ENCODE results near the gene GNE.
"Not testable (repeated sequence)": the region's sequence is repeated elsewhere in the genome, so short reads cannot be mapped to it uniquely, and the experiment has no call there.

Gene GNE

DNA sequence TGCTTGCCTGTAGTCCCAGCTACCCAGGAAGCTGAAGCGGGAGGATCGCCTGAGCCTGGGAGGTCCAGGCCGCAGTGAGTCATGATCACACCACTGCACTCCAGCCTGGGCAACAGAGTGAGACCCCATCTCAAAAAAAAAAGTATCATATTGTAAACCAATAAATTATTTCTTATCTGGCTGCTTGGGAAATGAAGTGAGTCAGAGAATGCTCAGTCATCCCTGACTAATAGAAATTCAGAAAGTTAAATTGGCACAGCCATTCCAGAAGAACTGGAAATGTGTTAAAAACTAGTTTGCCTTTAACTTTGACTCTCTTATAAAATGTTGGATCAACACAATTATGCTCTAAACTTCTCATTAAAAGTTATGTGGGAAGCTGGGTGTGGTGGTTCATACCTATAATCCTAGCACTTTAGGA lies 9.8 kb upstream of the GNE start:
- DNase-seq (ENCODE audit: extremely low read depth in 1 of 2, low read depth in 1 of 2), result no peak

DNA sequence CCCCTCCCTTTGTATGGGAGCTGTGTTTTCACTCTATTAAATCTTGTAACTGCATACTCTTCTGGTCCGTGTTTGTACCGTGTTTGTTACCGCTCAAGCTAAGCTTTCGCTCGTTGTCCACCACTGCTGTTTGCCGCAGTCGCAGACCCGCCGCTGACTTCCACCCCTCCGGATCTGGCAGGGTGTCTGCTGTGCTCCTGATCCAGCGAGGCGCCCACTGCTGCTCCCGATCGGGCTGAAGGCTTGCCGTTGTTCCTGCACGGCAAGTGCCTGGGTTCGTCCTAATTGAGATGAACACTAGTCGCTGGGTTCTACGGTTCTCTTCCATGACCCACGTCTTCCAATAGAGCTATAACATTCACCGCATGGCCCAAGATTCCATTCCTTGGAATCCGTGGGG lies 6.6 kb upstream of the GNE start:
- DNase-seq (ENCODE audit: extremely low read depth in 1 of 2, low read depth in 1 of 2), result no peak

DNA sequence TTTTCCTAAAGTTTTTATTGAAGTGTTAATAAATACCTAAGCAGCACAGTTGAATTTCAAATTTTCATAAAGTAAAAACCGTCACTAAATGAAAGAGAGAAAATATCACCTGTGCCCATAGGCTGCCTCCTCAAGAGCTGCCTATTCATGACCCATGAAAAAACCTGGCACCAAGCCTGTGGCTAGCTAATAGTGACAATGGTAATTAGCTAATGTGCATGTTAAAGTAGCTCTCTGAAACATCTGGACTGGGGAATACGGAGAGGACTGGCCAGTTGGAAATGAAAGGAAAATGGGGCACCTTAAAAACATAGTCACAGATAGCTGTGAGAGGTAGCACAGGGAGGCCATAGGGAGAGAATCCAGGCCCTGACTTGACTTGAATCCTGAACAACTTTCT lies 5.4 kb upstream of the GNE start:
- DNase-seq (ENCODE audit: extremely low read depth in 1 of 2, low read depth in 1 of 2), result no peak

DNA sequence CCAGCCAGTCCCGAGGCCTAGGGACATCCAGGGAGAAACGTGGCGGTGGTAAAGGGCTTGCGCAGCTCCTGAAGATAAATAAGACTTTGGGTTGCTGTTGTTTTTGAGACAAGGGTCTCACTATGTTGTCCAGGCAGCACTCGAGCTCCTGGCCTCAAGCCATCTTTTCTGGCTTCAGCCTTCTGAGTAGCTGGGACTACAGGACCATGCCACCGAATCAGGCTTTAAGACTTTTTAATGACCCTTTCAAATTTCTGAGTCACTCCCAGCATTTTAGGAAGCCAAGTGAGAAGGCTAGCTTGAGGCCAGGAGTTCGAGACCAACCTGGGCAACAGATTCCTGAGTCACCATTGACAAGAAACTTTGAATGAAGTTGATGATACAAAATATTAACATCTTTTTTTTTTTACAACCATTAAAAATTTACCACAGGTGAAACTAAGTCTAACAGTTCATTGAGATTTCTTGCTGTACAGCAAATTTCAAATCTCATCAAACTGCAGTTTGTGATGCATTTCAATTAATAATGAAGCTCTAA lies 817 bp upstream of the GNE start:
- no peak for DNase-seq (ENCODE audit: extremely low read depth in 1 of 2, low read depth in 1 of 2)

DNA sequence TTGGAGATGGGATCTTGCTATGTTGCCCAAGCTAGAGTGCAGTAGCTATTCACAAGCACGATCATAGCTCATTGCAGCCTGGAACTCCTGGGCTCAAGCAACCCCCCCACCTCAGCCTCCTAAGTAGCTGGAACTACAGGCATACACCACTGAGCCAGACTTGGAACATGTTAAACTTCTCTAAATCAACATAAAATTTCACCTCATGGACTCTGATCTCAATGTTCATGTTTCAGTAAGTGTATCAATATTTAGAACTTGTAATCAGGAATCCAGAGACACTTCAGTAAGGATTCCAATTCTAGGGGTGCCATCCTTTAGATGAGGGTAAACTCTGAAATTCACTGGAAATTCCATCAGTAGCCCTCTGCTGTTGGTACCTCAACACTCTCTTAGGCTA lies 6.8 kb downstream of the GNE start:
- DNase-seq (ENCODE audit: extremely low read depth in 1 of 2, low read depth in 1 of 2), result no peak

DNA sequence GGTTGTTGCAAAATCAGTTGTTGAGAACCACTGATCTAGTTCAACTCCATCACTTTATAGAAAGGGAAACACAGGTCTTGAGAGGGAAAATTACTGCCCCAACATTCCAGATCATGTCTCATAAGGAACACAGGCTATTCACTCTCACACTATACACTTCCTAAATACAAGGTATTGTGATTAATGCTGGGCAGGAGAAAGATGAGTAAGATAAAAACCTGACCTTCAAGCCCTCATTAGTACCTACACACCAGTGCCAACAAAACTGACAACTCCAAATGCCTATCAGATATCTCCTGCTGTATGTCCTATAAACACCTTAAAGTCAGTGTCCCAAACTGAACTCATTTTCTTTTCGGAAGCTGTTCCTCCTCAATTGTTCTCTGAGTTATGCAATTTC lies 8.2 kb downstream of the GNE start:
- DNase-seq (ENCODE audit: extremely low read depth in 1 of 2, low read depth in 1 of 2), result no peak

DNA sequence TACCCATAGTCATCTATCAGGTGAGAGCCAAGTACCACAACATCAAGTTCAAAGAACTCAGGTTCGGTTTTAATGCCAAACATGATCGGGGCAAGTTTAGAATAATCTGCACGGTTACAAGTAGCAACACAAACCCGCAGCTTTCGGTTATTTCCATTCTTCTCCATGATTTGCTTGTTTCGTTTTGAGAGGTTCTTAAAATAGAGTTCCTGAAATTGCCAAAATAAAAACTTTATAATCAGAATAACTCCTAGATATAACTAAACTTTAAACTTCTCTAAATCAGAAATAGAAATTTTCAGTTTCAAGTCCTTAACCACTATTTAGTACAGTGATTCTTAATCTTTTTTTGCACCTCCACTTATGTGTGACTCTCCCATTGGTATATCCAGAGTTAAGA lies 9.1 kb downstream of the GNE start:
- no peak for DNase-seq (ENCODE audit: extremely low read depth in 1 of 2, low read depth in 1 of 2)

DNA sequence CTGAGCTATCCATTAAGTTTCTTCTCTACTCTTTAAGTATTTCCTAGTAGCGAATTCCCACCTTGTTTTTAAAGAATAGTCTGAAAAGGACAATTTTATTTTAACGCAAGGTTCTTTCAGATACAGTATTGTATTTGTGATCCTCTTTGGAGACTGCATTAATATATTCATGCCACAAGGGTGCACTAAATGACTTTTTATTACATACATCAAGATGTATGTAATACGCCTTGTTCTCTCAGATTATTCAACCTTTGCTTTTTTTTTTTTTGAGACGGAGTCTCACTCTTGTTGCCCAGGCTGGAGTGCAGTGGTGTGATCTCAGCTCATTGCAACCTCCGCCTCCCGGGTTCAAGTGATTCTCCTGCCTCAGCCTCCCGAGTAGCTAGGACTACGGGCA lies 10.2 kb downstream of the GNE start:
- not testable (repeated sequence) for DNase-seq (ENCODE audit: extremely low read depth in 1 of 2, low read depth in 1 of 2)

DNA sequence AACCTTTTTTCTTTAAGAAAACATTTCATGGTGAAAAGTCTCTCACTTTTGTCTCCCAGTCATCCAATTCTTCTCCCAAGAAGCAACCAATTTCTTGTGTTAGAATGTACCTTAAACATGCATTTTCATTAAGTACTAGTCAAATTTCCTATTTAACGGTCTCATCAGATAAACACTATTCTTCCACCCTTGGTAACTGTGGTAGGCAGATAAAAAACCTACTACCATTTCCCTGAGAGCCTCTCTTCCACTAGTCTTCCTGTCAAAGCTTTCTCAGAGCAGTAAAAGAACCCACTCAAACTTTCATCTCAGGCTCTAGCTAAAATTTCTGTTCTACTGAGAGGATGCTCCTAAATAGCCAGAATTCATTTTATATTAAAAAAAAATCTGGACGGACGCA lies 10.9 kb downstream of the GNE start:
- no peak for DNase-seq (ENCODE audit: extremely low read depth in 1 of 2, low read depth in 1 of 2)

DNA sequence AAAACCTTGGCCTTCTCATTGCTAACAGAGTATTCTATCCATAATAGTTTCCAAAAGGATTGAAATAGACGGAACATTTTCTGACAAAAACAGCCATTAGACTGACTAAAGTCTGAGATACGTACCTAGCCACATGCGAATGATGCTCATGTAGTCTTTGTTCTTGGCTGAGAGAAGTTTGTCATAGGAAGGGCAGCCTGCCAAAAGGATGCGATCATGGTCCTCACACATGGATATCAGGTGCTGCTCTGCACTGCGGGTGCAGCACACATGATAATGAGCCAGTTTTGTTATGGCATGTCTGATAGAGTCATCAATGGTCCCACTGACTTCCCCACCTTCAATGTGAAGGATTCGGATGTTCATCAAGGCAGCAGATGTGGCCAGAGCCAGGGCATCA lies 12.3 kb downstream of the GNE start:
- no peak for DNase-seq (ENCODE audit: extremely low read depth in 1 of 2, low read depth in 1 of 2)

DNA sequence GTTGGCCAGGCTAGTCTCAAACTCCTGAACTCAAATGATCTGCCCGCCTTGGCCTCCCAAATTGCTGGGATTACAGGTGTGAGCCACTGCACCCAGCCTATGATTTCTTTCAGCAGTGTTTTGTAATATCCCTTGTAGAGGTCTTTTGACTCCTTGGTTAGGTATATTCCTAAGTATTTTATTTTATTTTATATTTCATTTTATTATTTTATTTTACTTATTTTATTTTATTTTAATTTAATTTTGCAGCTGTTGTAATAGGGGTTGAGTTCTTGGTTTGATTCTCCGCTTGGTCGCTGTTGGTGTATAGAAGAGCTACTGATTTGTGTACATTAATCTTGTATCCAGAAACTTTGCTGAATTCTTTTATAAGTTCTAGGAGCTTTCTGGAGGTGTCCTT lies 18.6 kb downstream of the GNE start:
- not testable (repeated sequence) for DNase-seq (ENCODE audit: extremely low read depth in 1 of 2, low read depth in 1 of 2)

DNA sequence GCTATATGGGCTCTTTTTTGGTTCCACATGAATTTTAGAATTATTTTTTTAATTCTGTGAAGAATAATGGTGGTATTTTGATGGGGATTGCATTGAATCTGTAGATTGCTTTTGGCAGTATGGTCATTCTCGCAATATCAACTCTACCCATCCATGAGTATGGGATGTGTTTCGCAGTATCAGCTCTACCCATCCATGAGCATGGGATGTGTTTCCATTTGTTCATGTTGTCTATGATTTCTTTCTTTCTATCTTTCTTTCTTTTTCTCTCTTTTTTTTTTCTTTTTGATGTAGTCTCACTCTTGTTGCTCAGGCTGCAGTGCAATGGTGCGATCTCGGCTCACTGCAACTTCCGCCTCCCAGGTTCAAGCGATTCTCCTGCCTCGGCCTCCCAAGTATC lies 19.0 kb downstream of the GNE start:
- not testable (repeated sequence) for DNase-seq (ENCODE audit: extremely low read depth in 1 of 2, low read depth in 1 of 2)

DNA sequence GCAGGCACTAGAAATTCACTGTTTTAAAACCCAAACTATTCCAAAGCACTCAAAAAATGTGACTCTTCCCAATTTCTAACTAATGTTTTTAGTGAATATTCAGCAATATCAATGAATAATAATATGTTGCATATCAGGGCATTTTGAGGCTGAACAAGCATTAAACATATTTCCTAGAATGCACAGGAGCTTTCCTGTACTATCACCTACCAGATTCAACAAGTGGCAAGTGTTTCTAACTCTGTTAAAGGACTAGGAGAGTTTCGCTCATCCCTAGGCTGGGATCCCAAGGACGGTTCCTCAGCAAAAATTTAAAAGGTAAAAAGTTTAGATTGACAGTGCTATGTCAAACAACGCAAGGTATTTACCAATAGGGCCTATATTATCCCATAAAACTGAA lies 21.0 kb downstream of the GNE start:
- DNase-seq (ENCODE audit: extremely low read depth in 1 of 2, low read depth in 1 of 2), result no peak

DNA sequence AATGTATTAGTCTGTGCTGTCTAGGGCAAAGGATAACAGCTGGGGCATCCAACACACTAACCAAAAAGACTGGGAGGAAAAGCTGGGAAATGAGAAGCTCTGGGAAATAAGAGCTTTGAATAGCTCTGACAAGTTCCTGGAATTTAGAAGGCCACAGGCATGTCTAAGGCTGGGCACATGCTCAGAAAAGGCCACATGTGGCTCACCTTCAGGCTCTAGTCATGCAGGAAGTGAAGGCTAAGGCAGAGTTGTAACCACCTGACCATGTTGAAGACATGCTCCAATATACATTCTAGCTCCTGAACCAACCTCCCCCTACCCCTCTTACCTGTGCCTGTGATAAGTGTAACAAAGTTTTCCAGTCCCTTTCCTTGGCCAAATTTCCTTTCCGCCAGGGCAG lies 35.8 kb downstream of the GNE start:
- DNase-seq (ENCODE audit: extremely low read depth in 1 of 2, low read depth in 1 of 2), result no peak

DNA sequence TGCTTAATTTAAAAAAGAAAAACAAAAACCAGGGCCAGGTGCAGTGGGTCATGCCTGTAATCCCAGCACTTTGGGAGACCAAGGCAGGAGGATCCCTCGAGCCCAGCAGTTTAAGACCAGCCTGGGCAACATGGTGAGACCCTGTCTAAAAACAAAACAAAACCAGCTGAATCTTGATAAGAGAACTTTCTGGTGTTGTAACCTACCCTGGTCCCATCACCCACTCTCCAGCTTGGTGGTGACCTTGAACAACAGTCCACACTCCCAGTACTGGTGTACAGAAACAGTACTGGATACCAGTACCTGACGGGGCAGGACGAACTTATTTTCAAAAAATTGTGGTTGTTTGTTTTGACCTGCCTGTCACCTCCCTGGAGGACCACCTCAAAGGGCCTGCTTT lies 36.6 kb downstream of the GNE start:
- no peak for DNase-seq (ENCODE audit: extremely low read depth in 1 of 2, low read depth in 1 of 2)

DNA sequence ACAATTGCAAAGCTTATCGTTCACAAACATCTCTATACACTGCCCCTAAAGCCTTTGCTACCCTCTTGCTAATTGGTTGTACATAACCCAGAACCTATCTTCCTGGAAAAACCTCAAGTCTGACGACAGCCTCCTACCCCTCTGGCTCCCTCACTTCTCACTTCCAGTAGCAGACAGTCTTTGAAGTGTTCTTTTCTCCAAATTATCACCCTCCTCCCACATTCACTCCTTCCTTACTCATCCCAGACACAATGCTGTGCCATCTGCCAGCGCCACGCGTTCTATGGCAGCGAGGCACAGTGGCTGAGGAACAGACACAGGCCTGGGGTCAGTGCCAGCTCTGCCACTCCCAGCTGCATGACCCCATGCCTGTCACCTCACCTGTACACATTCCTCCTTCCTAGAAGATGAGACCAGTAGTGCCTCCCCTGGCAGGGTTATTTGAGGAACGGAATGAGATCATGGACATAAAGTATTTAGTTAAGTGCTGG lies 39.8 kb downstream of the GNE start:
- DNase-seq (ENCODE audit: extremely low read depth in 1 of 2, low read depth in 1 of 2), result no peak

DNA sequence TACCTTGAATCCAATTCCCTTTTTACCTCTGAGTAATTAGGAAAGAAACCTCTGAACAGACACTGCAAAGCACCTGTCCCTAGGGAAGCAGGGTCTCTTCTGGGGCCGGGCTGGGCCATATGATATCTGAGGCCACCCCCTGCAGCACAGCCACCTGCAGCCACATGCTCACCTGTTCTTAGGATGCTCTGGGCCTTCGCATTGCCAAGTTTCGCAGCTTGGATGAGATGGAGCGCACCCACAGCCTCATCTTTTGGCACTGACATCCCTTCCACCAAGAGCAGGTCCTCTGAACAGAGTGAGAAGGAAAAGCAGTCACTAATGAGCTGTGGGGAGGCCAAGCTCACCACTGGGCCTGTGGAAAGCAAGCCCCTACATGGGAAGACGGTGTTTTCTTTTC lies 40.2 kb downstream of the GNE start:
- DNase-seq (ENCODE audit: extremely low read depth in 1 of 2, low read depth in 1 of 2), result no peak

DNA sequence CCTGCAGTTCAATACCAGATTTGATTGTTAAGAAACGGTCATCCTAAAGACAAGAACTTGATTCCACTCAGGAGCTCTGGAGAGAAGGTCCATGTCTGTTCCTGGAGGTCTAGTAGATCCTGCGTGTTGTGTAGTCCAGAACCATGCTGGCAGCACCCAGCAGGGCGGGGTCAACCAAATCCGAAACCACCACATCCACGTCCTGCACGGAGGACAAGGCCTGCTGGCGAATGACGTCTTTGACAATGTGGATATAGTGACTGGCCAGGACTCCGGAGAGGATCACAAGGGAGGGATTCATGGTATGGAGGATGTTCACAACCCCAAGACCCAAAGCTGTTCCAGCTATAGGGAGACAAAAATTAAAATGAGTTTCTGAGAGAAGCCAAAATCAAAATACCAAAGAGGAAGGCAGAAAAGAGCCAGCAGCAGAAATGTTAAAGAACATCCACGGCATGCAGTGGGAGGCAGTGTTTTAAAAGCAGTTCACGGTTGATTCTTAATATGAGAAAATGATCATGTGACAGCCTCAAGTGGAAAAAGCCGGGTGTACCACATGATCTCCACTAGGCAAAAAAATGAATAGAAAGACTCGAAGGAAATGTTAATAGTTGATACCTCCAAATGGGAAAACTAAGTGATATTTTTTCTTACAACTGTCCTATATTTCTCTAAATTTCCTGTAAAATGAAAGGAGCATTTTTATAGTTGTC lies 40.8 kb downstream of the GNE start:
- DNase-seq (ENCODE audit: extremely low read depth in 1 of 2, low read depth in 1 of 2), result no peak

DNA sequence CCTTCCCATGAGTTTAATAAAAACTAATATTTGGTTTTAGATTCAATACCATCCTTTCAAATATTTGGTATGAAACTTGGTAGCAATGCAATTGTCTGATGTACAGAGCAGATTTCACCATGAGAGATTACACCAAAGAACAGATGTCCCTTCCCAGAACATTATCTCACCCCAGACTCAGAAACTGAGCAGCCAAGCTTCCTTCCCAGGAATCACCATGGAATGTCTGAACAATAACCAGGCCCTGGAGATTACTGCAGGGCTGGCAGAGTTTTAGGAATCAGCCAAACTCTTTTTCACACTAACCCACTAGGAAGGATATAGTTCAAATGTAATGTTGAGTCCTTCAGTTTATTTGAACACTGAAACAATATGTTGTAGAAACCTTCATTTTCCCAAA lies 43.7 kb downstream of the GNE start:
- no peak for DNase-seq (ENCODE audit: extremely low read depth in 1 of 2, low read depth in 1 of 2)

DNA sequence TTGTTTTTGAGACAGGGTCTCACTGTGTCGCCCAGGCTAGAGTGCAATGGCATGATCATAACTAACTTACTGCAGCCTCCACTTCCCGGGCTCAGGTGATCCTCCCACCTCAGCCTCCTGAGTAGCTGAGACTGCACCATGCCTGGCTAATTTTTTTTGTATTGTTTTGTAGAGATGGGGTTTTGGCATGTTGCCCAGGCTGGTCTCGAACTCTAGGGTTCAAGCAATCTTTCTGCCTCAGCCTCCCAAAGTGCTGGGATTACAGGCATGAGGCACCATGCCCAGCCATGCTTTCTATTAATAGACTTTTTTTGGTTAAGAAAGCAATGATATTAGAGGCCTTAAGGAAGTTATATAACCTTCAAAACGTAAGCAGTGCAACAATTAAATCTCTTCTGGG lies 44.3 kb downstream of the GNE start:
- DNase-seq (ENCODE audit: extremely low read depth in 1 of 2, low read depth in 1 of 2), result no peak

DNA sequence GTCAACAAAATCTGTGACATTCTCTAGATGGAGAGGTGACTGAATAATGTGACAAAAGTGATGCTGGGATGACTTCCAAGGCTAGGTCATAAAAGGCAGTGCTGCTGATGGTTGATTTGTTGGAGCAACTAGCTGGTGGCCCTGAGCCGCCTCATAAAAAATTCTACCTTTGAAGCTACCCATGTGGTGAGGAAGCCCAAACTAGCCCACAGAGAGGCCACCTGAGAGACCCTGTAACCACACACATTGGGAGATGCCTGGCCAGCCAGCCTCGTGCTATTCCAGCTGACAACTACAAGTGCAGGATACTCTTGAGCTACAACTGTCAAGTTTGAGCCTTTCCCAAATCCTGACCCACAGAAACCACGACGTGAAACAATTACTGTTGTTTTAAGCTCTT lies 44.9 kb downstream of the GNE start:
- DNase-seq (ENCODE audit: extremely low read depth in 1 of 2, low read depth in 1 of 2), result no peak

DNA sequence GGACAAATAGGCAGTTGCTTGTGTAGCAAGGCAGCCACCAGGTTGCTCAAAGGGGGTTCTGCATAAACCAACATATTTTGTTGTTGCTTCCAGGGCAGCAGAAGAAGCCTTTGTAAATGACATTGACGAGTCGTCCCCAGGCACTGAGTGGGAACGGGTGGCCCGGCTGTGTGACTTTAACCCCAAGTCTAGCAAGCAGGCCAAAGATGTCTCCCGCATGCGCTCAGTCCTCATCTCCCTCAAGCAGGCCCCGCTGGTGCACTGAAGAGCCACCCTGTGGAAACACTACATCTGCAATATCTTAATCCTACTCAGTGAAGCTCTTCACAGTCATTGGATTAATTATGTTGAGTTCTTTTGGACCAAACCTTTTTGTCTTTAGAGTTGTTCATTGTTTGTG lies 46.7 kb downstream of the GNE start:
- no peak for DNase-seq (ENCODE audit: extremely low read depth in 1 of 2, low read depth in 1 of 2)

DNA sequence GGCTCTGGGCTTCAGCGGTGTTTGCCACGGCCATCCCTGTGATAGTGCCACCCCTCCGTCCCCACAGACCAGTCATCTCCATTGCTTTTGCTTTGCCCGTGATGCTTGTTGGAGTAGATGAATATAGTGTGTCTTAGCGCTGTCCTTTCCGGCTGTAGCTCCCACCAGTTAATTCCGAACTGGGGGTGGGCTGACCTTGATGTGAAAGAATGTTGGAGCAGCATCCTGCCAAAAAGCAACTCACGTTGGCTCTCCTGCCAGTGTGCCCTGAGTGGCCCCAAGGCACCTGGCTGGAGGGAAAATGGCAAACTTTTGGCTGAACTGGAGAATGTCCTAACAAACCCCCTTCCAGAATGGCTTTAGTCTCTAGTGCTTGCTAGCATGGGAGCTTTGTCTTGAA lies 47.5 kb downstream of the GNE start:
- no peak for DNase-seq (ENCODE audit: extremely low read depth in 1 of 2, low read depth in 1 of 2)
